Activated CD4-positive, alpha-beta T cell treated with anti-CD3 and anti-CD28 coated beads for 36 hours (primary cell): Measurements from ENCODE around the gene NAXD. TPM values are rescaled to one million over a fixed set of nuclear protein-coding genes. Genes with fewer than 3 reads are reported as not detected.
A peak's percentile ranks its signal among the peaks of the same experiment; 100 is the strongest.
"Not testable (repeated sequence)": the region's sequence is repeated elsewhere in the genome, so short reads cannot be mapped to it uniquely, and the experiment has no call there.

Experiments
- ATAC-seq: fragments of 200-7000 bp; cut with Tn5 transposase; one replicate; pipeline ENCODE4 v1.10.0; 2021; ENCODE audit warnings: mild to moderate bottlenecking, moderate library complexity
- CTCF ChIA-PET: fragments of 350-600 bp; sonication (Branson Sonifier 250); formaldehyde crosslinking; loops from one replicate; lab custom pipeline; 2021; ENCODE audit warnings: antibody characterized with exemption; lab: Charles Lee
- POLR2A ChIA-PET: fragments of 350-600 bp; sonication (Branson Sonifier 250); formaldehyde crosslinking; loops from one replicate; lab custom pipeline; 2021; ENCODE audit warnings: antibody characterized with exemption, inconsistent platforms; lab: Charles Lee
- DNase-seq: peaks from one replicate; pipeline ENCODE4 v3.0.0-alpha.2; 2020
- H3K27ac Mint-ChIP-seq: one replicate; pipeline ENCODE4 v1.8.0; 2021; ENCODE audit warnings: mixed read lengths
- H3K27me3 Mint-ChIP-seq: one replicate; pipeline ENCODE4 v1.8.0; 2021; ENCODE audit warnings: mixed read lengths
- H3K36me3 Mint-ChIP-seq: one replicate; pipeline ENCODE4 v1.8.0; 2021; ENCODE audit warnings: low read depth, mixed read lengths
- H3K4me1 Mint-ChIP-seq: one replicate; pipeline ENCODE4 v1.8.0; 2021; ENCODE audit warnings: mixed read lengths
- H3K4me3 Mint-ChIP-seq: one replicate; pipeline ENCODE4 v1.8.0; 2021; ENCODE audit warnings: mild to moderate bottlenecking, moderate library complexity, mixed read lengths
- H3K9me3 Mint-ChIP-seq: one replicate; pipeline ENCODE4 v1.8.0; 2021; ENCODE audit warnings: low read depth, mixed read lengths
- intact Hi-C, 2 experiments: fragments of 100-400 bp; cut with DNase I in 1 of 2; cut with micrococcal nuclease in 1 of 2; formaldehyde crosslinking; loops; one replicate each; pipeline versions ENCODE4 v1.14.2 to v1.15.1; 2022 to 2024; cut with DNase I, micrococcal nuclease
- total RNA-seq, 2 experiments: library from RNA; stranded (reverse); gene quantifications; one replicate each; pipeline ENCODE4 v1.2.3, GENCODE V29; 2021

The NAXD gene
- total RNA-seq, 2 experiments from 2014 or later, result 19.6 to 23.3 TPM

DNA sequence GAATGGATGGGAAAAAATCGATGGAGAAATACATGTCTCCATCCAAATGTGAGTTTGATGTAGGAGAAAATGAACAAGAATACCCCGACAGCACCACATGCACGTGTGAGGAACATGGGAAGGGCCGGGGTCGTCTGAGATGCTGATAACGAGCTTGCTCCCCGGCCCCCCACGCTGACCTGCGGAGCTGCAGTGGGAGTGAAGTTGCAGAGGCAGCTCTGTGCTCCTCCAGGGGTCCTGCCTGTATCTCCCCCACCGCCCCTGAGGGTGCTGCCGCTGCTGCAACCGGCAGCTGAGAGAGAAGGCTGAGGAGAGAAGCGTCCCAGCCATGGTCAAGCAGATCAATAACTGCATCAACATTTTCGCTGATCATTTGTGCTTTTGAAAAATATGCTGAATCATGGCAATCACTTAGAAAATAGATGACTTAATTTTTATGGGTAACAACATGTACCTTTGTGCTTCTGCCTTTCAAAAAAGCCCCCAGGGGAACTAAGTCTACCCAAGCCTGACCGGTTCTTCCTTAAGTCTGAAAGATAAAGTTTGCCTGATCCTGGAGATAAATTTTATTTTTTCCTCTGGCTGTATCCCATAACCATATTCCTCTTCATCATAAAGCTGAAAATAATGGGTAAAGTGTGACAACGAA, 18.2 kb upstream of the NAXD start:
- Mint-ChIP-seq H3K27ac (no peak overlapping the region), H3K36me3 (no peaks in the 10 kb centered on the region), H3K27me3 (peaks cover 3% of the 10 kb centered on the region), H3K9me3 (no peaks in the 10 kb centered on the region), H3K4me1 (no peaks in the 10 kb centered on the region), H3K4me3 (no peak overlapping the region)
- ATAC-seq (no peak), DNase-seq (no peak)
- intact Hi-C loops, result no loop called here
- ChIA-PET CTCF (interaction anchor here (0.5 to 1.2 kb wide), 4 partner anchors 35 to 313 kb away, joined by 3 to 4 read pairs (median 4); partner anchors contain the start of gene RAB20), POLR2A (no interaction called here)

DNA sequence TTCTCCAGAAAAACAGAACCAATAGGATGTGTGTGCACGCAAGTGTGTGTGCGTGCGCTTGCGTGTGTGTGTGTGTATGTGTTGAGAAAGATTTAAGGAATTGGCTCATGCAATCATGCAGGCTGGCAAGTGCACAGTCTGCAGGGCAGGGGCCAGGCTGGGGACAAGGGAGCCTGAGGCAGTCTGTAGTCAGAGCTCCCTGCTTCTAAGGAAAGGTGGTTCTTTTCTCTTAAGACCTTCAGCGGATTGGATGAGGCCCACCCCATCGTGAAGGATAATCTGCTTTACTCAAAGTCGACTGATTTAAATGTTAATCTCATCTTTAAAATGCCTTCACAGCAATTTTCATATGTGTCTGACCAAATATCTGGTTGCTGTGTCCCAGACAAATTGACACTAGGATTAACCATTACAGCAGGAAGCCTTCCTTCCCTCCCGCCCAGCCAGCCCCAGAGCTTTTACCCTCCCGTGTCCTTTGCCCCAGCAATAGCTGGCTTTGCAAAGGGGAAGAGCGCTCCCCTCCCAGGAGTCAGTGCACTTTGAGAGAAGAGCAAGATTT, 15.0 kb upstream of the NAXD start:
- POLR2A ChIA-PET, result no interaction called here
- Mint-ChIP-seq H3K4me3 (no peak overlapping the region), H3K4me1 (no peaks in the 10 kb centered on the region), H3K9me3 (no peaks in the 10 kb centered on the region), H3K36me3 (no peaks in the 10 kb centered on the region), H3K27ac (no peak overlapping the region), H3K27me3 (peaks cover 5% of the 10 kb centered on the region)
- no peak for ATAC-seq
- CTCF ChIA-PET, result interaction anchor here (0.5 kb wide), 1 partner anchor 390 kb away, joined by 3 read pairs; no protein-coding TSS in a partner anchor
- DNase-seq, result no peak
- intact Hi-C loops, result no loop called here

GRCh38 chr13:110600980-110601379, 14.4 kb upstream of the NAXD start:
- Mint-ChIP-seq H3K9me3 (no peaks in the 10 kb centered on the region), H3K4me1 (no peaks in the 10 kb centered on the region), H3K27me3 (peaks cover 5% of the 10 kb centered on the region), H3K27ac (no peak overlapping the region), H3K36me3 (no peaks in the 10 kb centered on the region), H3K4me3 (no peak overlapping the region)
- ChIA-PET POLR2A (no interaction called here), CTCF (interaction anchor here (0.5 kb wide), 1 partner anchor 390 kb away, joined by 3 read pairs; no protein-coding TSS in a partner anchor)
- DNase-seq (no peak), ATAC-seq (no peak)
- intact Hi-C loops, result no loop called here

DNA sequence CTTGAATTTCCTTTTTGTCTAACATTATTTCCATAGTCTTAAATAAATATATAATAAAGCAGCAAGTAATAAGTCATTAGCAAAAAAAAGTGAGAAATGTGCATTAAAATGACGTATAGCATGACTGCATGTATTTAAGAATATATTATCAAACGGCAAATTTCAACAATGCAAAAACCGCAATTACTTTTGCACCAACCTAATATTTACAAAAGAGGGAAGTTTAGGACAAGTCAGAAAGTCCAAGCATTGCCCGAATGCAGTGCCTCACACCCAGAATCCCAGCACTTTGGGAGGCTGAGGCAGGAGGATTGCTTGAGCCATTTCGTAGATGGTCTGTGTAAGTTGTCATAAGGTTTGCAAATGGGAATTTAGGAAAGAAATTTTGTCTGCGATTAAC, 10.2 kb upstream of the NAXD start:
- H3K4me1 Mint-ChIP-seq, result no peaks in the 10 kb centered on the region
- ATAC-seq, result no peak
- intact Hi-C loops, result no loop called here
- no peak for DNase-seq
- no peak overlapping the region for H3K4me3 Mint-ChIP-seq
- no peaks in the 10 kb centered on the region for H3K36me3 Mint-ChIP-seq
- ChIA-PET CTCF (no interaction called here), POLR2A (no interaction called here)
- H3K9me3 Mint-ChIP-seq, result no peaks in the 10 kb centered on the region
- no peak overlapping the region for H3K27ac Mint-ChIP-seq
- H3K27me3 Mint-ChIP-seq, result peaks cover 5% of the 10 kb centered on the region

GRCh38 chr13:110606281-110606680, 9.1 kb upstream of the NAXD start:
- H3K27ac Mint-ChIP-seq, CTCF ChIA-PET, H3K9me3 Mint-ChIP-seq, H3K4me3 Mint-ChIP-seq, POLR2A ChIA-PET, H3K4me1 Mint-ChIP-seq, ATAC-seq, intact Hi-C loops, H3K36me3 Mint-ChIP-seq, H3K27me3 Mint-ChIP-seq, DNase-seq: not testable (repeated sequence)

DNA sequence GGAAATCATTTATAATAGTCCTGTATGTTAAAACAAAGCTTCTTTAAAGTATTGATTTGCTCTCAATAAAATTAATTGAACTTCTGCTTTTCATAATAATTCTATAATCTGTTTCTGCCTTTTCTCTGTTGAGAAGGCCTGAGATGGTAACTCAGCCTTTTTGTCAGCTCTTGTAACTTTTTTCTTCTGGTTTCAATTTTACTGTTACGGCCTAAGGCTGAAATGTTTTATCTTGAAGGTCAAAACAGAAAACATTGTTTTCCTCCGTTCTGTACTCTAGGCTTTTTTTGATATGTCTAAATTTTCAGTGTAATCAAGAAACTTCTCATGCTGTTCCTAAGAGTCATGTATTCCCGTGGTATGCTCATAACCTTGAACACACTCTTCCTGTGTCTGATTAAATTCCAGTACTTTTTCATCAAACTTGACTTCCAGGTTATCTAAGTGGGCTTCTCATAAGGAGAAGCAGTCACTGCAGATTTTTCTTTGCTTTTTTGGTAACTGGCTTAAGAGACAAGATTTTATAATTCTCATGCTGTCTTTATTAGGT, 7.6 kb upstream of the NAXD start:
- Mint-ChIP-seq H3K9me3 (no peaks in the 10 kb centered on the region), H3K27ac (no peak overlapping the region), H3K4me3 (no peak overlapping the region), H3K27me3 (no peaks in the 10 kb centered on the region), H3K4me1 (peaks cover 4% of the 10 kb centered on the region), H3K36me3 (no peaks in the 10 kb centered on the region)
- intact Hi-C loops, result no loop called here
- no peak for ATAC-seq
- ChIA-PET CTCF (no interaction called here), POLR2A (no interaction called here)
- DNase-seq, result no peak

DNA sequence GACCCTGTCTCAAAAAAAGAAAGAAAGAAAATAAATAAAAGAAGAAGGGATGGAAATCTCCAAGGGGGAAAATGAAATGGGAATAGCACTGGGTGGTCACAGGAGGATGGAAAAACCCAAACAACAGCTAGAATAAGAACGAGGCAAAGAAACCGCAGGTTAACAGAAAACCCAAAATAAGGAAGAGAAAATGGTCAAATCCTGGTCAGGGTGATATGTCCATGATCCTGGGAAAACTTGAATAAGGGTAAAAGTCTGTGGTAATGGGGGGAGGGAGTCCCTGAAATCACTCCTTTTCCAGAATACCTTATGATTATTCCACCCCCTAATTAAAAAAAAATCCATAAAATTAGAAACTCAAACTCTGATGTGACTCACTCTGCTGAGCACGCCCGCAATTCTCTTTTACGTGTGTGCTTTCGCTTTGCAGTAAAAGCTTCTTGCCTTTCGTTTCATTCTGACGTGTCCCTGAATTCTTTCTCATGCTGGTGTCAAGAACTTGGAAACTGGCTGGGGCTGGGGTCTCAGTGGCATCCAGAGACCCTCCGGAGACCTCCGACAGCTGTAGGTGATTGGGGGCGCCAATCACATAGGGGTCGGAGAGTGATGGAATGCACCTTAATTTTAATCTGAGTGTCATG, 4.3 kb upstream of the NAXD start:
- H3K9me3 Mint-ChIP-seq, result no peaks in the 10 kb centered on the region
- no peak for ATAC-seq
- peak; percentile 43 for DNase-seq
- ChIA-PET CTCF (interaction anchor here (0.6 kb wide), 1 partner anchor 18 kb away, joined by 3 read pairs; no protein-coding TSS in a partner anchor), POLR2A (interaction anchor here (0.7 kb wide), 1 partner anchor 9 kb away, joined by 3 read pairs; no protein-coding TSS in a partner anchor)
- H3K4me3 Mint-ChIP-seq, result no peak overlapping the region
- no peaks in the 10 kb centered on the region for H3K27me3 Mint-ChIP-seq
- intact Hi-C loops, result loop anchor here (10.0 kb wide), 2 partner anchors 156 to 574 kb away; no protein-coding TSS in a partner anchor
- peaks cover 9% of the 10 kb centered on the region for H3K4me1 Mint-ChIP-seq
- H3K36me3 Mint-ChIP-seq, result peaks cover 6% of the 10 kb centered on the region
- H3K27ac Mint-ChIP-seq, result no peak overlapping the region

GRCh38 chr13:110615005-110615321, 382 bp upstream of the NAXD start:
- Mint-ChIP-seq H3K27ac (peak overlapping the region; percentile 96), H3K27me3 (no peaks in the 10 kb centered on the region), H3K9me3 (no peaks in the 10 kb centered on the region), H3K4me1 (peaks cover 38% of the 10 kb centered on the region), H3K4me3 (peak overlapping the region; percentile 88), H3K36me3 (peaks cover 14% of the 10 kb centered on the region)
- peak; percentile 14 for DNase-seq
- ATAC-seq, result no peak
- ChIA-PET CTCF (interaction anchor here (0.6 to 0.7 kb wide), 2 partner anchors 33 to 541 kb away, joined by 3 read pairs; no protein-coding TSS in a partner anchor), POLR2A (interaction anchor here (1.0 kb wide), 1 partner anchor 97 kb away, joined by 4 read pairs; no protein-coding TSS in a partner anchor)
- intact Hi-C loops, result loop anchor here (1.0 to 10.0 kb wide), 8 partner anchors 54 to 570 kb away; partner anchors contain the start of genes RAB20 (in 2 of the 2), ANKRD10 (in 1 of the 2), CARS2 (in 1 of the 2) and ING1 (in 1 of the 2)

DNA sequence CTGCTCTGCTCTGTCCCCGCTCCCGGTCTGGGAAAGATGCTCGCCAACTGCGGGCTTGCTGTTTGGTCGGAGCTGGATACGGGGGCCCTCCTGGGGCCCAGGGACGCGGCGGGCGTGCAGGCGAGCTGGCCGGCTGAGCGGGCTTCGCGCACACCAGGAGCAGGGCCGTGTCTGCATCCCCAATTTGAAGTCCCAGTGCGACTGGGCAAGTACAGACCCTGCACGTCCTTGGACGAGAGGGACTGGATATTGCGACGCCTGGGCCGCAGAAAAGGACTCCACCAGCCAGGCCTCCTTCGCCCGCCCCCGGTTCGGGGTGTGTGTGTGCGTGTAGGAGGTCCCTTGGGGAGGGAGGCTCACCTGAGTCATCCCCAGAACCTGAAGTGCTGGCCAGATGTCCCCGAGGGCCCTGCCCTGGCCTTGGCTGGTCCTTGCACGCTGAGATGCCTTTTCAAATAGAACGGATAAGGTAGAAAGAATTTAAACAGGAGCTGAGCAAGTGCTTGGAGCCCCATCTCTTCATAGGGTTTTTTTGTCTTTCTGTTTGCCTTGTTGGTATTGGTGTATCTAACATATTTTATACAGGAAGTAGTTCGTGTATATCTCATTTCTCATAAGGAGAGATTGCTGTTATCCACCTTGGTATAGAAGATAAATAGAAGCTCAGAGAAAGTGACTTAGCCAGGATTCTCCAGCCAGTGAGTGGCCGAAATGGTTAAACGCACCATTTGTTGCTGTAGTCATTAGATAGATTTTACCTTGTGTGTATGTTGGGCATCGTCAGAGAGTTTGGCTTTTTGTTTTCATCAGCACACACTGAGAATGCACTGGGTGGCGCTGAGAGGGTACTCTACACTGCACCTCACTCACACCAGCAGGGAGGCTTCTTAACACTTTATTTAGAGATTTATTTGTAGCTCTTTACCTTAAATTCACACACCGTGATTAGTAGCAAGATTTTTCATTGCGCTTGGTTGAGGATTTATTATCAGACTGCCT, 1.1 kb downstream of the NAXD start:
- H3K27ac Mint-ChIP-seq, result peak overlapping the region; percentile 80
- ATAC-seq (peak; percentile 46), DNase-seq (peak; percentile 70)
- intact Hi-C loops, result loop anchor here (1.0 to 10.0 kb wide), 3 partner anchors 99 to 568 kb away; no protein-coding TSS in a partner anchor
- peaks cover 41% of the 10 kb centered on the region for H3K4me1 Mint-ChIP-seq
- peaks cover 14% of the 10 kb centered on the region for H3K36me3 Mint-ChIP-seq
- ChIA-PET POLR2A (no interaction called here), CTCF (interaction anchor here (1.2 kb wide), 1 partner anchor 8 kb away, joined by 3 read pairs; no protein-coding TSS in a partner anchor)
- peak overlapping the region; percentile 88 for H3K4me3 Mint-ChIP-seq
- no peaks in the 10 kb centered on the region for H3K9me3 Mint-ChIP-seq
- H3K27me3 Mint-ChIP-seq, result no peaks in the 10 kb centered on the region

DNA sequence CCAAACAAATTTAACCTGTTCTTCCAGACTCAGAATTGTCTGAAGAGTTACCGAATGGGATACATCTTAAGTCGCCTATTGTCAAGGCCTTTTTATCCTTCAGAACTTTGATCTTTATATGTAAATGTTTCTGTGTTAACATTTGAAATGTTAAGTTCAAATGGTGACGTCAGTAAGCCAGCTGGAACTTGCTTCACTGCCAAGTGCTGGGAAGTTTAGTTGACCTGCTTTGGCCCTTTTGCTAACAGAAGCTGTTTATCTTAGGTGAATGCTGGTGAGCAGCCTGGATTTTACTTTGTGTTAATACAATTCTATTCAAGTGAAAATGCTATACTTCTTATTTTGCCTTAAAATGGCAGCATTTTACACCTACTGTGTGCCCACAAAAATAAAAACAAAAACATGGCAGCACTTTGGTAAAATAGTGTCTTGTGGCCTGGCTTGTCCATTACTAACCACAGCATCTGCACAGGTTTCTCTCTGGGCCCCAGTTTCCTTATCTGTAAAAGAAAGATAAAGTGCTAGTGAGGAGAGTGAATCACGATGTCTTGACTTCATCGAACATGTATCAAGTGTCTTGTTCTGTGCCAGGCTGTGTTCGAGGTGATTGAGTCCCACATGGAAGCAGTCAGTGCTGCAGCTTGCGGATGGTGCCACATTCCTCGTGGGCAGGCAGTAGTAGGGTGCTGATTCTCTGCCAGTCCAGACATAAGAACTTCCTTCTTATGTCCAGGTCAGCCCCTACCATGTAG, 2.2 kb downstream of the NAXD start:
- peaks cover 43% of the 10 kb centered on the region for H3K4me1 Mint-ChIP-seq
- no peak overlapping the region for H3K27ac Mint-ChIP-seq
- intact Hi-C loops, result loop anchor here (10.0 kb wide), 2 partner anchors 163 to 567 kb away; no protein-coding TSS in a partner anchor
- ChIA-PET CTCF (interaction anchor here (1.6 kb wide), 1 partner anchor 12 kb away, joined by 6 read pairs; no protein-coding TSS in a partner anchor), POLR2A (no interaction called here)
- H3K9me3 Mint-ChIP-seq, result no peaks in the 10 kb centered on the region
- H3K4me3 Mint-ChIP-seq, result peak overlapping the region; percentile 88
- peaks cover 16% of the 10 kb centered on the region for H3K36me3 Mint-ChIP-seq
- DNase-seq (no peak), ATAC-seq (no peak)
- no peaks in the 10 kb centered on the region for H3K27me3 Mint-ChIP-seq
